ENCODE results near the gene UBAC2.
A peak's percentile ranks its signal among the peaks of the same experiment; 100 is the strongest.

The UBAC2 gene

DNA sequence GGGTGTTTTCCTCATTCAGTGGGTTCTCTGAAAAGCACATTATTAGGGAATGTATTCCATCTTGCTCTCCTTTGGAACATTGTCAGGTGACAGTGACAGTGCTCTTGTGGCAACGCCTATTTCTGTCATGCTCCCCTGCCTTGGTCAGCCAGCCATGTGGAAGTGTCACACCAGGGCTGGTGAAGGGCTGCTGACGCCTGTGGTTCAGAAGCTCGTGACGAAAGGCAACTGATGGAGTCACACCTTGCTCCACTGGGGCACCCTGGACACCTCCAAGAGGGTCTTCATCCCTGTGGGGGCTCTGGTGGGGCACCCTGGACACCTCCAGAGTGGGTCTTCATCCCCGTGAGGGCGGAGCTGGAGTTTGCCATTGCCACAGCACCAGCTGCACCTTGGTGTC lies 175.5 kb downstream of the UBAC2 start:
- Histone ChIP-seq H2AFZ (ENCODE audit: low read length) (no peak overlapping the region), H3K9me2 (ENCODE audit: low read depth, low read length) (no peaks in the 10 kb centered on the region), H3K79me2 (ENCODE audit: insufficient read depth, low read length) (no peaks in the 10 kb centered on the region), H3K4me3 (ENCODE audit: low read depth, low read length, poor library complexity, severe bottlenecking) (no peak overlapping the region), H3F3A (ENCODE audit: insufficient read depth, low read length) (peaks cover 8% of the 10 kb centered on the region; the same call in 1 of the 2 replicates), H3K9me3 (ENCODE audit: low read length) (no peaks in the 10 kb centered on the region), H3K4me1 (ENCODE audit: insufficient read depth, low read length, severe bottlenecking) (peaks cover 67% of the 10 kb centered on the region), H3K36me3 (ENCODE audit: insufficient read depth, low read length) (peaks cover 75% of the 10 kb centered on the region), H3K27ac (ENCODE audit: low read depth, low read length, poor library complexity, severe bottlenecking) (peak overlapping the region; percentile 88), H4K20me1 (ENCODE audit: insufficient read depth, low read length) (no peaks in the 10 kb centered on the region), H3K9ac (ENCODE audit: low read length) (no peak overlapping the region), H3K4me2 (ENCODE audit: low read length) (peak overlapping the region; percentile 48; the same call in 1 of the 2 replicates), H3K27me3 (ENCODE audit: insufficient read depth, low read length) (no peaks in the 10 kb centered on the region)
- TF ChIP-seq CTCF (IDR thresholded peaks at IDR 0.05; ENCODE audit: low read length), result no peak

GRCh38 chr13:99376924-99377323 lies 176.3 kb downstream of the UBAC2 start:
- H3K9me2 ChIP-seq (ENCODE audit: low read depth, low read length), result no peaks in the 10 kb centered on the region
- no peak overlapping the region for H3K4me2 ChIP-seq (ENCODE audit: low read length)
- no peaks in the 10 kb centered on the region for H4K20me1 ChIP-seq (ENCODE audit: insufficient read depth, low read length)
- no peaks in the 10 kb centered on the region for H3K9me3 ChIP-seq (ENCODE audit: low read length)
- H3K27me3 ChIP-seq (ENCODE audit: insufficient read depth, low read length), result no peaks in the 10 kb centered on the region
- peaks cover 78% of the 10 kb centered on the region for H3K36me3 ChIP-seq (ENCODE audit: insufficient read depth, low read length)
- peaks cover 71% of the 10 kb centered on the region for H3K4me1 ChIP-seq (ENCODE audit: insufficient read depth, low read length, severe bottlenecking)
- no peak overlapping the region for H2AFZ ChIP-seq (ENCODE audit: low read length)
- no peaks in the 10 kb centered on the region for H3K79me2 ChIP-seq (ENCODE audit: insufficient read depth, low read length)
- H3K4me3 ChIP-seq (ENCODE audit: low read depth, low read length, poor library complexity, severe bottlenecking), result no peak overlapping the region
- H3K27ac ChIP-seq (ENCODE audit: low read depth, low read length, poor library complexity, severe bottlenecking), result peak overlapping the region; percentile 0
- no peak for TF ChIP-seq CTCF (IDR thresholded peaks at IDR 0.05; ENCODE audit: low read length)
- TF ChIP-seq EZH2 (IDR thresholded peaks at IDR 0.05; ENCODE audit: borderline replicate concordance, low read length), result no peak
- H3F3A ChIP-seq (ENCODE audit: insufficient read depth, low read length), result peaks cover 8% of the 10 kb centered on the region; the same call in 1 of the 2 replicates
- H3K9ac ChIP-seq (ENCODE audit: low read length), result no peak overlapping the region

DNA sequence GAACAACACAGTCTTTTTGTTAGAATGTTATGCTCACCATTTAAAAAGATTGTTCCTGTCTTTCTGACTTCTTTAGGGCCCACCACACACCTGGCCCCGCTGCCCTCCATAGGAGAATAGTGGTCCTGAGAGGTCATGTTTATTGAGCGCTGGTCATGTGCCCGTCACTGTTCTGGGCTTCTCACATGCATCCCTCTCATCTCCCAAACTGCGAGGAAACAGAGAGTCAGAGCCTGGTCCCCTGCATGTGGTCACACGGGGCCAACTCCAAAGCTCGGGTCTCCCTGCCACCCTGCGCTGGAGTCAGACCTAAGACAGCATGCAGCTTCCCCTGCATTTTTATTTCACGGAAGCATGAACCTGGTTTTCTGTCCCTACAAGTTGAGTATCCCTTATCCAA lies 177.0 kb downstream of the UBAC2 start:
- peaks cover 8% of the 10 kb centered on the region; the same call in 1 of the 2 replicates for H3F3A ChIP-seq (ENCODE audit: insufficient read depth, low read length)
- H3K9me3 ChIP-seq (ENCODE audit: low read length), result no peaks in the 10 kb centered on the region
- H3K27ac ChIP-seq (ENCODE audit: low read depth, low read length, poor library complexity, severe bottlenecking), result no peak overlapping the region
- H3K9ac ChIP-seq (ENCODE audit: low read length), result no peak overlapping the region
- TF ChIP-seq EZH2 (IDR thresholded peaks at IDR 0.05; ENCODE audit: borderline replicate concordance, low read length) (no peak), CTCF (IDR thresholded peaks at IDR 0.05; ENCODE audit: low read length) (no peak)
- no peak overlapping the region for H3K4me3 ChIP-seq (ENCODE audit: low read depth, low read length, poor library complexity, severe bottlenecking)
- H4K20me1 ChIP-seq (ENCODE audit: insufficient read depth, low read length), result no peaks in the 10 kb centered on the region
- no peaks in the 10 kb centered on the region for H3K79me2 ChIP-seq (ENCODE audit: insufficient read depth, low read length)
- H3K9me2 ChIP-seq (ENCODE audit: low read depth, low read length), result no peaks in the 10 kb centered on the region
- H2AFZ ChIP-seq (ENCODE audit: low read length), result no peak overlapping the region
- no peaks in the 10 kb centered on the region for H3K27me3 ChIP-seq (ENCODE audit: insufficient read depth, low read length)
- H3K4me1 ChIP-seq (ENCODE audit: insufficient read depth, low read length, severe bottlenecking), result peaks cover 71% of the 10 kb centered on the region
- H3K36me3 ChIP-seq (ENCODE audit: insufficient read depth, low read length), result peaks cover 78% of the 10 kb centered on the region
- H3K4me2 ChIP-seq (ENCODE audit: low read length), result no peak overlapping the region

Measured in OCI-LY1 (cell line).